Smooth muscle cell (in vitro differentiated cells): ENCODE results near the gene ATP1A2. TPM values are rescaled to one million over a fixed set of nuclear protein-coding genes. Genes with fewer than 3 reads are reported as not detected.

ENCODE experiments used
- DNase-seq: peaks from one replicate; lab custom pipeline; 2025; ENCODE audit not compliant: unreplicated experiment; lab: John Stamatoyannopoulos, UW
- H2AFZ ChIP-seq: fragments of 200-600 bp; sonication (generic); 2 replicates; pipeline ENCODE4 v1.6.0; 2016; ENCODE audit warnings: antibody characterized with exemption, low read depth, mild to moderate bottlenecking
- H3F3A ChIP-seq: fragments of 200-600 bp; sonication (generic); 2 replicates; pipeline ENCODE4 v1.6.0; 2017; ENCODE audit warnings: antibody characterized with exemption, low read depth
- H3K27ac ChIP-seq: fragments of 200-600 bp; sonication (generic); 2 replicates; pipeline ENCODE4 v1.5.1; 2016; ENCODE audit warnings: low read depth, mild to moderate bottlenecking
- H3K27me3 ChIP-seq: fragments of 200-600 bp; sonication (generic); 2 replicates; pipeline ENCODE4 v1.6.1; 2016; ENCODE audit warnings: low read depth, mild to moderate bottlenecking
- H3K36me3 ChIP-seq: fragments of 200-600 bp; sonication (generic); 2 replicates; pipeline ENCODE4 v1.5.1; 2016; ENCODE audit warnings: low read depth
- H3K4me1 ChIP-seq: fragments of 200-600 bp; sonication (generic); 2 replicates; pipeline ENCODE4 v1.5.1; 2016; ENCODE audit warnings: low read depth
- H3K4me2 ChIP-seq: fragments of 200-600 bp; sonication (generic); 2 replicates; pipeline ENCODE4 v1.6.0; 2016; ENCODE audit warnings: mild to moderate bottlenecking
- H3K4me3 ChIP-seq: fragments of 200-600 bp; sonication (generic); 2 replicates; pipeline ENCODE4 v1.5.1; 2016; ENCODE audit warnings: mild to moderate bottlenecking
- H3K79me2 ChIP-seq: fragments of 200-600 bp; sonication (generic); 2 replicates; pipeline ENCODE4 v1.6.0; 2016; ENCODE audit warnings: low read depth, mild to moderate bottlenecking
- H3K9ac ChIP-seq: fragments of 200-600 bp; sonication (generic); 2 replicates; pipeline ENCODE4 v1.6.0; 2016; ENCODE audit warnings: low read depth
- H3K9me3 ChIP-seq: fragments of 200-600 bp; sonication (generic); replicated peaks from 2 replicates; pipeline ENCODE4 v1.5.1; 2016; ENCODE audit warnings: low read depth
- H4K20me1 ChIP-seq: fragments of 200-600 bp; sonication (generic); 2 replicates; pipeline ENCODE4 v1.6.0; 2016; ENCODE audit warnings: low read depth
- CTCF ChIP-seq: fragments of 200-600 bp; sonication (generic); IDR thresholded peaks from 2 replicates; pipeline ENCODE4 v1.5.1; 2017; ENCODE audit warnings: borderline replicate concordance, mild to moderate bottlenecking, antibody characterized with exemption; ENCODE audit not compliant: insufficient read depth, poor library complexity, severe bottlenecking
- WGBS: methylation state at CpG from one replicate; pipeline ENCODE4 v1.1.7; 2016; ENCODE audit warnings: low lambda C conversion rate; 5-methylcytosine and 5-hydroxymethylcytosine counted together
- polyA plus RNA-seq: library from polyadenylated mRNA; unstranded; fragments of >200 nt; fragmentation: Nextera tagmentation; extraction: Ambion mirVana; gene quantifications from 2 replicates; pipeline ENCODE4 v1.2.1, GENCODE V29; 2016
- total RNA-seq: library from RNA; depleted of rRNA; stranded (reverse); fragments of >200 nt; gene quantifications from 2 replicates; pipeline ENCODE4 v1.2.3, GENCODE V29; 2014

ATP1A2 gene
- total and polyA plus RNA-seq, 2 experiments from 2014 or later, result not detected

- Histone ChIP-seq H4K20me1 (no peaks in the 10 kb centered on the region), H3K79me2 (no peaks in the 10 kb centered on the region), H3K4me3 (no peak overlapping the region), H3K36me3 (no peaks in the 10 kb centered on the region), H3F3A (no peaks in the 10 kb centered on the region), H3K27ac (no peak overlapping the region), H2AFZ (no peak overlapping the region), H3K4me2 (no peak overlapping the region), H3K9me3 (no peaks in the 10 kb centered on the region), H3K4me1 (no peaks in the 10 kb centered on the region), H3K9ac (no peak overlapping the region), H3K27me3 (peaks cover 40% of the 10 kb centered on the region)
- DNase-seq, result no peak
- TF ChIP-seq CTCF, result no peak
- WGBS, result 87% methylated on average over 5 of the region's 5 CpGs
These were observed 29.1 kb upstream of the ATP1A2 start for GRCh38 chr1:160086456-160086892.

GRCh38 chr1:160087118-160087662, 28.4 kb upstream of the ATP1A2 start:
- H3K4me1 ChIP-seq, result no peaks in the 10 kb centered on the region
- H3K4me3 ChIP-seq, result no peak overlapping the region
- H3K27me3 ChIP-seq, result peaks cover 33% of the 10 kb centered on the region
- no peak overlapping the region for H3K27ac ChIP-seq
- H4K20me1 ChIP-seq, result no peaks in the 10 kb centered on the region
- H3K9me3 ChIP-seq, result no peaks in the 10 kb centered on the region
- no peak overlapping the region for H3K9ac ChIP-seq
- DNase-seq, result no peak
- H2AFZ ChIP-seq, result no peak overlapping the region
- no peak for TF ChIP-seq CTCF
- no peaks in the 10 kb centered on the region for H3K36me3 ChIP-seq
- 95% methylated on average over 8 of the region's 12 CpGs for WGBS
- H3K79me2 ChIP-seq, result no peaks in the 10 kb centered on the region
- H3K4me2 ChIP-seq, result no peak overlapping the region
- no peaks in the 10 kb centered on the region for H3F3A ChIP-seq

- no peaks in the 10 kb centered on the region for H3K9me3 ChIP-seq
- H3K9ac ChIP-seq, result no peak overlapping the region
- no peak for TF ChIP-seq CTCF
- no peak overlapping the region for H3K27ac ChIP-seq
- H3K79me2 ChIP-seq, result no peaks in the 10 kb centered on the region
- H3K4me2 ChIP-seq, result no peak overlapping the region
- H3K4me1 ChIP-seq, result no peaks in the 10 kb centered on the region
- no peak overlapping the region for H3K4me3 ChIP-seq
- H2AFZ ChIP-seq, result no peak overlapping the region
- H3F3A ChIP-seq, result no peaks in the 10 kb centered on the region
- no peaks in the 10 kb centered on the region for H3K36me3 ChIP-seq
- DNase-seq, result no peak
- WGBS, result 89% methylated on average over 3 of the region's 3 CpGs
- no peaks in the 10 kb centered on the region for H4K20me1 ChIP-seq
- H3K27me3 ChIP-seq, result peaks cover 6% of the 10 kb centered on the region
These were observed 25.7 kb upstream of the ATP1A2 start for GRCh38 chr1:160089883-160090282.

- no peak overlapping the region for H3K9ac ChIP-seq
- H3K36me3 ChIP-seq, result no peaks in the 10 kb centered on the region
- H3K4me2 ChIP-seq, result no peak overlapping the region
- no peaks in the 10 kb centered on the region for H3K79me2 ChIP-seq
- no peak overlapping the region for H3K4me3 ChIP-seq
- no peaks in the 10 kb centered on the region for H4K20me1 ChIP-seq
- H3K9me3 ChIP-seq, result no peaks in the 10 kb centered on the region
- H3K27ac ChIP-seq, result no peak overlapping the region
- DNase-seq, result no peak
- no peaks in the 10 kb centered on the region for H3F3A ChIP-seq
- no peak for TF ChIP-seq CTCF
- H2AFZ ChIP-seq, result no peak overlapping the region
- no peaks in the 10 kb centered on the region for H3K4me1 ChIP-seq
- WGBS, result 86% methylated on average over 4 of the region's 4 CpGs
- H3K27me3 ChIP-seq, result no peaks in the 10 kb centered on the region
These were observed 24.8 kb upstream of the ATP1A2 start for GRCh38 chr1:160090760-160091159.
